ENCODE measurements around the gene SETD3.

SETD3 gene

GRCh38 chr14:99393059-99393655 is 87.5 kb downstream of the SETD3 start:
- TF ChIP-seq CTCF (IDR thresholded peaks at IDR 0.05; ENCODE audit: control insufficient read depth, extremely low read depth, insufficient read depth): peak; percentile 76
- no peak for DNase-seq (ENCODE audit: low read depth)
- no peak overlapping the region for H3K4me3 ChIP-seq (ENCODE audit: low read depth, low read length)

GRCh38 chr14:99391671-99392070 is 89.0 kb downstream of the SETD3 start:
- DNase-seq (ENCODE audit: low read depth): no peak
- H3K4me3 ChIP-seq (ENCODE audit: low read depth, low read length): no peak overlapping the region
- TF ChIP-seq CTCF (IDR thresholded peaks at IDR 0.05; ENCODE audit: control insufficient read depth, extremely low read depth, insufficient read depth): no peak

GRCh38 chr14:99389174-99389826 is 91.4 kb downstream of the SETD3 start:
- peak; percentile 68 for TF ChIP-seq CTCF (IDR thresholded peaks at IDR 0.05; ENCODE audit: control insufficient read depth, extremely low read depth, insufficient read depth)
- DNase-seq (ENCODE audit: low read depth): no peak
- H3K4me3 ChIP-seq (ENCODE audit: low read depth, low read length): no peak overlapping the region

- H3K4me3 ChIP-seq (ENCODE audit: low read depth, low read length): no peak overlapping the region
- DNase-seq (ENCODE audit: low read depth): no peak
- no peak for TF ChIP-seq CTCF (IDR thresholded peaks at IDR 0.05; ENCODE audit: control insufficient read depth, extremely low read depth, insufficient read depth)
Measured at GRCh38 chr14:99388286-99388685, 92.4 kb downstream of the SETD3 start.

DNA sequence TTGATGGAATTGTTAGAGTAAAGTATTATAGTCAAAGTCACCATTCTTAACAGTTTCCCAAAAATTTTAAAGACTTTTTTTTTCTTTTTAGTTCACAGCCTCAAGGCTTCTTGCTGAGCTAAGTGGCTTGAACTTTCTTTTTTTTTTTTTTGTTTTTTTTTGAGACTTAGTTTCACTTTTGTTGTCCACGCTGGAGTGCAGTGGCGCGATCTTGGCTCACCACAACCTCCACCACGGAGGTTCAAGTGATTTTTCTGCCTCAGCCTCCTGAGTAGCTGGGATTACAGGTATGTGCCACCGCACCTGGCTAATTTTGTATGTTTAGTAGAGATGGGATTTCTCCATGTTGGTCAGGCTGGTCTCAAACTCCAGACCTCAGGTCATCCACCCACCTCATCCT is 92.8 kb downstream of the SETD3 start:
- no peak for DNase-seq (ENCODE audit: low read depth)
- no peak overlapping the region for H3K4me3 ChIP-seq (ENCODE audit: low read depth, low read length)
- no peak for TF ChIP-seq CTCF (IDR thresholded peaks at IDR 0.05; ENCODE audit: control insufficient read depth, extremely low read depth, insufficient read depth)

GRCh38 chr14:99384450-99385417 is 95.9 kb downstream of the SETD3 start:
- H3K4me3 ChIP-seq (ENCODE audit: low read depth, low read length): no peak overlapping the region
- TF ChIP-seq CTCF (IDR thresholded peaks at IDR 0.05; ENCODE audit: control insufficient read depth, extremely low read depth, insufficient read depth): no peak
- DNase-seq (ENCODE audit: low read depth): no peak
